Activated CD4-positive, CD25-positive, alpha-beta regulatory T cell treated with anti-CD3 and anti-CD28 coated beads, Interleukin-2, amount 50 U/mL, for 16 hours (primary cell): ENCODE results near the gene KDM4B.

ENCODE experiments used
- DNase-seq: peaks from one replicate; pipeline ENCODE4 v3.0.0-alpha.2; 2020; ENCODE audit warnings: low read depth, low spot score

KDM4B gene

DNA sequence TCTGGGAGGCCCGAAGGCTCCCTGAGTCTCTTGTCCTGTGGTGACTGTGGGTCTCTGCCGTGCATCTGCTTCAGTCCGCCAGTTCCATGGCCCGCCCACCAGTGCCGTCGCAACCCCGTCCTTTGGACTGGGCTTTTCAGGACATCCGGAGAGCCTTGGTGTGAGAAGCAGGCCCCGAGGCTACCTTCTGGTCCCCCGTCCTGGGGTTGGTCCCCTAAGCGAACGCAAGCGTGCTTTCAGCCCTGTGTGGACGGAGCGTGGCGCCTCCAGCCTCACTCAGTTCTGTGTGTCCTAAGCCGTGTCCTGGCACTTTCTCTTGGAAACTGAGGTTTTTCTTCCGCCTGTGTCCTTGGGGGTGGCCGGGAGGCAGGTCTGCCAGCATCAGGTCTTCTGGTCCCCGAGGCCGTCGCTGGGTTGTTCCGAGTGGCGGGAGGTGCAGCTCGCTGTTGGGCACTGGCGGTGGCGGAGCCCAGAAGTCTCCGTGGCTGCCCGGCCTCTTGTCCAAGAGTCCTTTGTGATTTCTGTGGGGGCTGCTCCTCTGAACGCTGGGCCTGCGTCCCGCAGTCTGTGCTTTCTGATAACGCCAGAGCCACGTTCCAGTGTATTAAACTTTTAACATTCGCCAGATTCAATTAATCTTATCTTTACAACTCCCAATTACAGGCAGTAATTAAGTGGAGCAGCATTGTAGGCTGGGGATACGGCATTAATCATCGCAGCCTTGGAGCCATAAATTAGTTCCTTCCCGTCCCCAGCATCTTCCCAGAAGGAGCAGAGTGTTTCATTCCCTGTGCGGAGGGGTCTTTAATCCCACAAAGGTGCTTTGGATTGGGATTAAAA lies 99.5 kb downstream of the KDM4B start:
- DNase-seq = no peak

- DNase-seq = no peak
Measured at GRCh38 chr19:5070331-5070730, 101.4 kb downstream of the KDM4B start.

- no peak for DNase-seq
Measured at GRCh38 chr19:5070930-5071329, 102.0 kb downstream of the KDM4B start.

DNA sequence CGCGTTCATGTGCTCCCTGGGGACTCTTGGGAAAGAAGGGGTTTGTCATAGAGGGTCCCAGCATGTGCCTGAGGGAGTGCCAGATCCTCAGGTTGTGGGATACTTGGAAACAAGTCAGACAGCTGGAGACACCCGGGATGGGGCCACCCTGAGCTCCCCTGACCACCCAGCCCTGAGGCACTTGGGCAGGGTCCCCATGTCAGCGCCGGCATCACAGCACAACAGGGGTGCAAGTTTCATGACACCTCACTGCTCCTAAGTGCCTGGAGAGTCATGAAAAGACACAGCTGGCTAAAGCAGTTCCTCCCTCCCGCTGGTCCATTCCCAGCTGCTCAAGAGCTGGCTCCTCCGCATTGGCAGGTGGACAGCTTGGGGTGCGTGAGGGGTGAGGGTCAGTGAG lies 102.7 kb downstream of the KDM4B start:
- DNase-seq = no peak

- no peak for DNase-seq
Measured at GRCh38 chr19:5072115-5072514, 103.2 kb downstream of the KDM4B start.

DNA sequence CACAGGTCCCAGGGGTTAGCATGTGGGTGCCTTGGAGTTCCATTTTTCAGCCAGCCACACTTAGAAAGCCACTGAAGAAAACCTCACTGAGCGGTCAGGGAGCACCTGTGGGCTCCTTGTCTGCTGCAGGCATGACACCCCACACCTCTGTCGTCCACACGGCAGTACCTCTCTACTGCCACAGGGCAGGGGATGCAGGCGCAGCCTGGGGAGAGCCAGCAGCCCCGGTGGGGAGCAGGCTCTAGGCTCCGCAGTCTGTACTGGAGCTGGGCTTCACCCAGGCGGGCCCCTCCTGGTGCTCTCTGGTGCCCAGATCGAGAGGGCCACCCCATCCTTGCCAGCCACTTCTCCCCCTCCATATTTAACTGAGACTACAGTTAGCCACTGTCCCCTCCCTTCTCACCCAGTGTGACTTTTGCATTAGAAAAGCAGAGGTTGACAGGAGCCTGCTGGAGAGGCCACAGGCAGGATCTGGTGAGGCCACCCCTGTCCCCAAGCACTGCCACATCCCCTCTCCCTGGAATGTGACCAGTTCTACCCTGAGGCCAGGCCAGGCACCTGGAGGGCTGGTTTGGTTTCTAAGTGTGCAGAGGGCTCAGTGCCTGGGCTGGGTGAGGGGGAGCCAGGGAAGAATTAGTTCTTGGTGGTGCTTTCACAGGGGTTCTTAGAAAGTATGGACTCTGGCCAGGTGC lies 104.4 kb downstream of the KDM4B start:
- DNase-seq = no peak

- DNase-seq = no peak
Measured at GRCh38 chr19:5074407-5074806, 105.5 kb downstream of the KDM4B start.

DNA sequence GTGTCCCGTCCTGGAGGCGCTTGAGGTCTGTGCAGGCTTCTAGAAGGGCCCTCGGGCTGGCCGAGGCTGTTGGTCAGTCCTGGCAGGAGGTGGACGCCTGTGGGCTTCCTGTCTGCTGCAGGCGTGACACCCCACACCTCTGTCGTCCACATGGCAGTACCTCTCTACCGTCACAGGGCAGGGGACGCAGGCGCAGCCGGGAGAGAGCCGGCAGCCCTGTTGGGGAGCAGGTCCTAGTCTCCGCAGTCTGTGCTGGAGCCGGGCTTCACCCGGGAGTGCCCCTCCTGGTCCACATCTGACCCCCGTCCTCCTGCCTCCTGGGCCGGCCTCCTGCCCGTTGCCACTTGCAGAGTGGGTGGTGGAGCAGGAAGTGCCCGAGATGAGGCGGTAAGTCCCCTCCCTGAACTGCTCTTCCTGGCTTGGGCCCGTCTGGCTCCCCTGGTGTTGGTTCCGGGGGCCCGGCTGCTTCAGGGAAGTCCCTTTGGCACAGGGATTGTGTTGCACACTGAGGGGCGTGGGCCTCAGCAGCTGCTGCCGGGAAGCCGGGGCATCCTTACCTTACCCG lies 106.0 kb downstream of the KDM4B start:
- no peak for DNase-seq

DNA sequence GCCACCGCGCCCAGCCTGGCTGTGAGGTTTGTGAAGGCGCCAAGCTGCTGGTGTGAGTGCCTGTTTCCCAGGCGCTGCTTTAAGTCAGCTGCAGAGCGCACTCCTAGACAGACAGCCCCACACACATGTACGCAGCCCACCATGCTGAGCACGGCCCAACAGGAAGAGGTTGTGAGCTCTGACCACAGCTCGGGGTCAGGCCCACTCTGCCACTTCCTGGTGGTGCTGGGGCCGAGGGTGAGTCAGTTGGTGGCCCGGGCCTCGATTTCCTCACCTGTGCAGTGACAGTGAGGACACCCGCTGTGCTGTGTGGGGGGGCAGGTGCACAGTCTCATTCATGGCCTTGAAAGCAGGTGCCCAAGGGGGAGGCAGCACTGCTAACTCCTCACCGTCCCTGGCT lies 106.7 kb downstream of the KDM4B start:
- DNase-seq = no peak

GRCh38 chr19:5076440-5077208 lies 107.7 kb downstream of the KDM4B start:
- DNase-seq = no peak

GRCh38 chr19:5077209-5077515 lies 108.2 kb downstream of the KDM4B start:
- no peak for DNase-seq

GRCh38 chr19:5078182-5078581 lies 109.3 kb downstream of the KDM4B start:
- DNase-seq = no peak

- no peak for DNase-seq
Measured at GRCh38 chr19:5078666-5079065, 109.8 kb downstream of the KDM4B start.

- no peak for DNase-seq
Measured at GRCh38 chr19:5079071-5079774, 110.3 kb downstream of the KDM4B start.

DNA sequence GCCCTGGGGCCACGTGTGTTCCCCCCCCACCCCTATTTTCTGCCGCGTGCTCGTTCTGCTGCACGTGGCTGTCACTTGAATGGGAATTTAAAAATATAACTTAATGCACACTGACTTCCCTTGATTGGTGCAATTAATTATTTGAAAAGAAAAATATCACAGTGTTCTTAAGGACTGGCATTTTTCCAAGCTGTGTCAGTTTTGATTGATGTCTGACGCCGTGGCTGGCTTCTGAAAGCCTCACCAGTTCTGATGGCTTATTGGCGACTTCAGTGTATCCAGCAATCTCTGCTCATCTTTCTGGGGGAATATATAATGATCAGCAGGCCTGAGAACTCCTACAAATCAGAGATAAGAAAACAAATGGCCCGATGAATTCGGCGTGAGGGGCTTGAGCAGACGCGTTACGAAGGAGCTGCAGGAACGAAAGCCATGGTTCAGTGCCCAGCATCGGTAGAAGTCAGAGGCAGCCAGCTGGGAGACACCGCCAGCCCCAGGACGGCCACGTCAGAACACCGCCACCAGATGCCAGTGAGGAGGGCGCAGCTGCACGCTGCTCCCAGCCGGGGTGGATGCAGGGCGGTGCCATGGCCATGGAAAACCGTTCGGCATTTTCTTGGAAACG lies 111.2 kb downstream of the KDM4B start:
- no peak for DNase-seq

DNA sequence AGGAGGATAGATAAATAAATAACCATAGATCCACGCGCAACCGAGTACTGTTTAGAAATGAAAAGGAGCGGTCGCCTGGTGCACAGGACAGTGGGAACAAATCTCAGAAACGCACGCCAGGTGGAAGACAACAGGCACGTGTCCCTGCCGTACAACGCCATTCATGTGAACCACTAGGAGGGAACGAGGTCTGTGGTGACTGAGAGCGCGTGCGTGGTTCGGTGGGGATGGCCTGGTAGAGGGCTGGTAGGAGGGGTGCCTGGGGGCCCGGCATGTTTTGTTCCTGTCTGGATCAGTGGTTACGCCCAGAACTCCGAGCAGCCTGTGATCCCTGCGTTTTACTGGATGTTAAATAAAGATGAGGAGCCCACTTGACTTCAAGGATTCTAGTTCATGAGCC lies 111.9 kb downstream of the KDM4B start:
- DNase-seq = no peak

DNA sequence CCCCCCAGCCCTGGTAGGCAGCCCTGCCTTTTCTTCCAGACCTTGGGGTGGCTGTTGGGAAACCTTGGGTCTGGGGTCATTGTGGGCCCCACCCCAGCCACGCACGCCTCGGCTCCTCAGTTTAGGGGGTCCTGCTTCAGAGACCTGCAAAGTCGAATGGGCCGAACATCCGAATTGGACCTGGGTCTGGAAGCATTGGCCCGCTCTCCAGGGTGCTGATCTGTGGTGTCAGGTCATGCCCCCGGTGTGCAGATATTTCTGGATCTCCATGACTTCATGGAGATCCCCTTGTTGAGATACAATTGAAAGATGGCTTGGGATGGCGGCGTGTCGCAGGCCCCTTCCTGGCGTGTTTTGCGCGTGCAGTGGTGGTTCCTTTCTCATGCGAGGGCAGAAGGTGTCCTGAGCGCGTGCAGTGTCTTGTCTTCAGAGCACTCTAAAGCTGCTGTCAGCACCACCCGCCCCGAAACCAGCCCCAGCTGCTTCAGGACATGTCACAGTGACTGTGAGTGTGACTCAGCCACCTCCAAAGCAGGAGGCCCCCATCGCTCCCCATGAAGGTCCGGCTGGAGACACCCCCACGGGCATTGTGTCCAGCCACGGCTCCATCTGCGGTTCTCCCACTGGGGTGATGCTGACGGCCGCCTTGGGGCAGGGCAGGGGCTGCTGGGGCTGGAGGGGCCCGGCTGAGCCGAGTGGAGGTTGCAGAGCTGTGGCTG lies 112.7 kb downstream of the KDM4B start:
- no peak for DNase-seq

DNA sequence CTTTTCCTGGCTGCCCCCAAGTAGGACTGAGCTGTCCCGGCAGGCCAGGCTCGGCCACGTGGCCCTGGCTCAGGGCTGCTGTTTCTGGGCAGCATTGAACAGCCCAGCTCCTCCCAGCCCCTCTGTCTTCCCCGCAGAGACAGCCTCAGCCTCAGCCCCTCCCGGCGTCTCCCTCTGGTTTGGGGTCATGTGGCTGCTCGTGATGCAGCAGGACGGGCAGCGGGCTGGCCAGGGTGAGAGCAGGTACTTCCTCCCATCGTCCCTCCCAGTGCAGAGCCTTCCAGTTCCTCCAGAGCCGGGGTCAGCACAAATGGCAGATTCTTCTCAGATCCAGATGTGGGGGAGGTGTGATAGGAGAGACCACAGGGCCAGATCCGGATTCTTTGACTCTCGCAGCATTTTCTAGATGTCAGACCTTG lies 114.6 kb downstream of the KDM4B start:
- DNase-seq = no peak

GRCh38 chr19:5085566-5085965 lies 116.7 kb downstream of the KDM4B start:
- DNase-seq = no peak

DNA sequence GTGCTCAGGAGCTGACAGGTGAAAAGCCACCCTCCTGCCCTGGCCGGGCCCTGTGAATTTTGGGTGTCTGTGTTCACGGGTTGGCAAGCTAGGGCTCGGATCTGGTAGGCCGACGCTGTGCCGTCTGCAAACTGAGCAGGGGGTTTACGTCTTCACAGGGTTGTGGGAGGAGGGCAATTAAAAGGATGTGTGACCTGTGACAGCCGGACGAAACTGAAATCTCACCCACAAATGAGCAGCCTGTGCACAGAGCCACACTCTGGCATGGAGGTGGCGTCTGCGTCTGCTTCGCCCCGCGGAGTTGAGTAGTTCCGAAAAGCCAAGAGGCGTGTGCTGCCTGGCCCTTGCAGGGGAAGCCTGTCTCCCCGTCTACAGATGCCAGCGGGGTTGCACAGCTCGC lies 117.3 kb downstream of the KDM4B start:
- no peak for DNase-seq
